ENCODE measurements around the gene DPEP3. TPM values are rescaled to one million over a fixed set of nuclear protein-coding genes. Genes with fewer than 3 reads are reported as not detected.

Gene DPEP3
- polyA plus RNA-seq, 3 donors = 0.06 to 0.11 TPM; not detected in 1

DNA sequence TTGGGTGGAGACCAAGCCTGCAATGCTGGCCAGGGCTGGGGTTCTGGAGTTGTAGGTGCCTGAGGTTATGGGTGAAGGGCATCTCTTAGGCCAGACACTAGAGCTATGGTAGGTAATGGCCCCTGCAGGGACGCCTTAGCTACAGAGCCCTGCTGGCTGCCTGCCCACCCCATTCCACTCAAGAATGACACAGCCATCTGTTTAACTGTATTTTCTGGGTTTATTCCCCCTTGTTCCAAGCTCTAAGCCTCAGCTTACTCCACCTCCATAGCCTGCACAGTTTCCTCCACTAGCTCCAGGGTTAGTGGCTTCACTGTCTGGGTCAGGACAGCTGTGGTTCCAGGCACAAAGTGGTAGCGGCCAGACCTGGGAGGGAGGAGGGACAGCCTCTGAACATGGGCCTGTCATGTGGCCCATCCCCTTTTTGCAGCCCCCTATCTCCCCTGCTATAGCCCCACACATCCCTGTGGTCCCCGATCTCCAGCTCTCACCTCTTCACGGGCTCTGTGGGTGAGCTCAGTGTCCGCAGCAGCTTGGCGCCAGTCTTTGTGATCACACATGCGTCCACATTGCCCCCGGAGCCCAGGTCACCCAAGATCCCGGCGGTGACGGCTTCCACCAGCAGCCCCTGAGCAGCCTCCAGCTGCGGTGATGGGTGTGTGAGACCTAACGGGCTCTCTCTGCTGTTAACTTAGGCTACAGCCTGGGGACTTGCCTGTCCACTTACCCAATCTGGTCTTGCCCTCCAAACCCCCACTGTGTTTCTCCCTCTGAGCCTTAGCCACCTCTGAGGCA is 45.8 kb downstream of the DPEP3 start:
- no peak for DNase-seq (ENCODE audit: low read depth in 3 of 3, low spot score in 2 of 3)

DNA sequence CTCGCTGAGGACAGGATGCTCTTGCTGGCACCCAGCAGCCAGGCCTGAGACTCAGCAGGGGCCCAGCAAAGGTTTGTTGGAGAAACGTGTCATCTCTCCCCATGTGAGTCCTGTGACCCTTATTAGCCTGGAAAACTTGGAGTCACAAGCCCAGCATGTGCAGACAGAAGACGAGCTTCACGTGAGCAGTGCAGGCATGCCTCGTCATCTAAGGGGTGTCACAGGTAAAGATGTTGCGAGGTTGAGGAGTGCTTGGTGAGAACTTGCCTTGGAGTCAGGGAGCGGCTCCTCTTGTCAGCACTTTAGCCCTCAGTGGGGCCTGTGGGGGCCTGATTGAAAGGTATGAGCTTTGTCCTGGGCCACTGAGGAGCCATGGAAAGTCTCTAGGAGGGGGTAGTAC is 46.5 kb downstream of the DPEP3 start:
- DNase-seq (ENCODE audit: low read depth in 3 of 3, low spot score in 2 of 3) = no peak

DNA sequence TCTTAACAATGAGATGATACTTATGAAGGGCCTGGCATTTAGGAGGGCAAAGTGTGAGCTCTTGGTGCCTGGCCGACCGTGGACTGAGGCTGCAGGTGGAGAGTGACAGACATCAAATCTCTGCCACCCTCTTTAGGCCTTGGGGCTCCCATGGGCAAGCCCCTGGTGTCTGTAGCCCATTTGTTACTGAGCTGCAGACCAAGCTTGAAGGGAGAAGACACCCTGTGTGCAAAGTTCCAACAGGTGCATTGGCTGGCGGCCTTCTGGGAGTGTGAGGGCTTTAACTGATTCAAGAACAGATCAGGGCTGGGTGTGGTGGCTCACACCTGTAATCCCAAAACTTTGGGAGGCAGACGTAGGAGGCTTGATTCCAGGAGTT is 47.8 kb downstream of the DPEP3 start:
- no peak for DNase-seq (ENCODE audit: low read depth in 3 of 3, low spot score in 2 of 3)

GRCh38 chr16:67931712-67932461 is 48.4 kb downstream of the DPEP3 start, which contains the start of gene CTRL:
Gene CTRL, minus strand, starts transcription at chr16:67931862. Its CDS starts 10 bp downstream, at chr16:67931852.
- no peak for DNase-seq (ENCODE audit: low read depth in 3 of 3, low spot score in 2 of 3)

- no peak for DNase-seq (ENCODE audit: low read depth in 3 of 3, low spot score in 2 of 3)
Observed at GRCh38 chr16:67930678-67931211, 49.6 kb downstream of the DPEP3 start.

GRCh38 chr16:67930191-67930590 is 50.1 kb downstream of the DPEP3 start:
- no peak for DNase-seq (ENCODE audit: low read depth in 3 of 3, low spot score in 2 of 3)

DNA sequence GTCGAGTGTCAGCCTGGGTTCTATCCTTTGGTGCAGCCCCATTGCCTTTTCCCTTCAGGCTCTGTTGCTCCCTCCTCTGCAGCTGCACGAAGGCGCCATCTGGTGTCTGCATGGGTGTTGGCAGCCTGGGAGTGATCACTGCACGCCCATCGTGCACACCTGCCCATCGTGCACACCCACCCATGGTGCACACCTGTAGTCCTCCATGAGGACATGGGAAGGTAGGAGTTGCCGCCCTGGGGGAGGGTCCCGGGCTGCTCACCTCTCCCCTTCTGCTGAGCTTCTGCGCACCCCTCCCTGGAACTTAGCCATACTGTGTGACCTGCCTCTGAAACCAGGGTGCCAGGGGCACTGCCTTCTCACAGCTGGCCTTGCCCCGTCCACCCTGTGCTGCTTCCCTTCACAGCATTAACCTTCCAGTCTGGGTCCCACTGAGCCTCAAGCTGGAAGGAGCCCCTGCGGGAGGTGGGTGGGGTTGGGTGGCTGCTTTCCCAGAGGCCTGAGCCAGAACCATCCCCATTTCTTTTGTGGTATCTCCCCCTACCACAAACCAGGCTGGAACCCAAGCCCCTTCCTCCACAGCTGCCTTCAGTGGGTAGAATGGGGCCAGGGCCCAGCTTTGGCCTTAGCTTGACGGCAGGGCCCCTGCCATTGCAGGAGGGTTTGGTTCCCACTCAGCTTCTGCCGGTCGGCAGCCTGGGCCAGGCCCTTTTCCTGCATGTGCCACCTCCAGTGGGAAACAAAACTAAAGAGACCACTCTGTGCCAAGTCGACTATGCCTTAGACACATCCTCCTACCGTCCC is 51.5 kb downstream of the DPEP3 start:
- DNase-seq (ENCODE audit: low read depth in 3 of 3, low spot score in 2 of 3) = peak in 1 of 3 donors; percentile 30

DNA sequence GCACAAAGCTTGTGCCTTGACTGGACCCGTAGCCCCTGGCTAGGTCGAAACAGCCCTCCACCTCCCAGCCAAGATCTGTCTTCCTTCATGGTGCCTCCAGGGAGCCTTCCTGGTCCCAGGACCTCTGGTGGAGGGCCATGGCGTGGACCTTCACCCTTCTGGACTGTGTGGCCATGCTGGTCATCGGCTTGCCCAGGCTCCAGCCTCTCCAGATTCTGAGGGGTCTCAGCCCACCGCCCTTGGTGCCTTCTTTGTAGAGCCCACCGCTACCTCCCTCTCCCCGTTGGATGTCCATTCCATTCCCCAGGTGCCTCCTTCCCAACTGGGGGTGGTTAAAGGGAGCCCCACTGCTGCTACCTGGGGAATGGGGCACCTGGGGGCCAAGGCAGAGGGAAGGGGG is 52.2 kb downstream of the DPEP3 start:
- no peak for DNase-seq (ENCODE audit: low read depth in 3 of 3, low spot score in 2 of 3)

DNA sequence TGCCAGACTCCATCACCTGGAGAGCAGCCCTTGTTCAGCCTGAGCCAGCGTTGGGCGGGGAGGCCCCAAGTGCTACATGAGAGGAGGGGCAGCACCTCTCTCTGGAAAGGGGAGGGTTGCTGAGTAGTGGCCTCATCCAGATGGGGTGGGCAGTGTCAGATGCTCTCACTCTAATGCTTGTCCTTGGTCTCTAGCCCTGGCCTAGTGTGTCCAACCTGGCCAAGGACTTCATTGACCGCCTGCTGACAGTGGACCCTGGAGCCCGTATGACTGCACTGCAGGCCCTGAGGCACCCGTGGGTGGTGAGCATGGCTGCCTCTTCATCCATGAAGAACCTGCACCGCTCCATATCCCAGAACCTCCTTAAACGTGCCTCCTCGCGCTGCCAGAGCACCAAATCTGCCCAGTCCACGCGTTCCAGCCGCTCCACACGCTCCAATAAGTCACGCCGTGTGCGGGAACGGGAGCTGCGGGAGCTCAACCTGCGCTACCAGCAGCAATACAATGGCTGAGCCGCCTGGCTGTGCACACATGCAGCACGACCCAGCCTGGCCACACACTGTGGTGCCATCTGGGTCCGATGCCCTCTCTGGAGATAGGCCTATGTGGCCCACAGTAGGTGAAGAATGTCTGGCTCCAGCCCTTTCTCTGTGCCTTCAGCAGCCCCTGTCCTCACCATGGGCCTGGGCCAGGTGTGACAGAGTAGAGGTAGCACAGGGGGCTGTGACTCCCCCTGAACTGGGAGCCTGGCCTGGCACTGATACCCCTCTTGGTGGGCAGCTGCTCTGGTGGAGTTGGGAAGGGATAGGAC is 53.0 kb downstream of the DPEP3 start:
- DNase-seq (ENCODE audit: low read depth in 3 of 3, low spot score in 2 of 3) = no peak

DNA sequence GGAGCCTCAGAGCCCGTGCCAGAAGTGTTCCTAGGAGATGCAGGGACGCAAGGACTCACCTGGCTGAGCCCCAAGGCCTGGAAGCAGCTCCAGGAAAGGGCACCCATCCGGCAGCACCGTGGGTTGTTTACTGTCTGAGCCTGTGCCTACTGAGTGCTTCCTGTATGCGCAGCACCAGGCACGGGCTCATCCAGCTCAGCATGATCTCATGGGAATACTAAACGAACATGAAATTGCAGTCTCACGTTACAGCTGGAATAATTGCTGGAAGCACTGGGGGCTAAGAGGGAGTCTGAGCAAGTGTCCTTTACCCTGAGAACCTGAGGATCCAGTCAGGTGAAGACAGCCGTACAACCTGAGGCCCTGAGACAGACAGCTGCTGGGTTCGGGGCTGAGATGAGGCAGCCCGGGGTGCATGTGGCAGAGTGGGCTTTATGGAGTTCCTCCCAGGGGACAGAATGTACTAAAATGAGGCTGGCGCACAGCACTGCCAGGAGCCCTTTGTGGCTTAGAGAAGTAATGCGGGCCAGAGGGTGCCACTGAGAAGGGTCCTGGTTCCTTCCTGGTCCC is 54.0 kb downstream of the DPEP3 start:
- no peak for DNase-seq (ENCODE audit: low read depth in 3 of 3, low spot score in 2 of 3)

Other genes with a start within 250 kb of the DPEP3 start
- gene RANBP10, start 173.9 kb downstream of the DPEP3 start, polyA plus RNA-seq (ENCODE audit: insufficient read length in 3 of 3) = 10 to 100 TPM; 19.2 to 22.3 (median 19.2) TPM
- 1 to 10 TPM; 6.2 to 7.8 (median 7.6) TPM for gene TSNAXIP1, start 173.6 kb downstream of the DPEP3 start, polyA plus RNA-seq (ENCODE audit: insufficient read length in 3 of 3)
- gene THAP11, start 138.2 kb downstream of the DPEP3 start, polyA plus RNA-seq (ENCODE audit: insufficient read length in 3 of 3) = 10 to 100 TPM; 27.5 to 34.1 (median 32.5) TPM
- 100 to 1,000 TPM; 118 to 138 (median 134) TPM for gene NUTF2, start 133.6 kb downstream of the DPEP3 start, polyA plus RNA-seq (ENCODE audit: insufficient read length in 3 of 3)
- gene CENPT, start 132.8 kb downstream of the DPEP3 start, polyA plus RNA-seq (ENCODE audit: insufficient read length in 3 of 3) = 10 to 100 TPM; 37.3 to 44.4 (median 40.6) TPM
- 10 to 100 TPM; 82.0 to 85.6 (median 83.2) TPM for gene EDC4, start 107.4 kb downstream of the DPEP3 start, polyA plus RNA-seq (ENCODE audit: insufficient read length in 3 of 3)
- not detected for gene NRN1L, start 95.6 kb downstream of the DPEP3 start, polyA plus RNA-seq (ENCODE audit: insufficient read length in 3 of 3)
- 10 to 100 TPM; 31.6 to 38.0 (median 35.5) TPM for gene PSKH1, start 87.2 kb downstream of the DPEP3 start, polyA plus RNA-seq (ENCODE audit: insufficient read length in 3 of 3)
- gene CTRL, start 48.6 kb downstream of the DPEP3 start, polyA plus RNA-seq (ENCODE audit: insufficient read length in 3 of 3) = 1 to 10 TPM; 6.7 to 7.6 (median 7.0) TPM
- 10 to 100 TPM; 20.3 to 21.9 (median 21.8) TPM for gene PSMB10, start 43.6 kb downstream of the DPEP3 start, polyA plus RNA-seq (ENCODE audit: insufficient read length in 3 of 3)
- 10 to 100 TPM; 12.7 to 14.6 (median 13.4) TPM for gene LCAT, start 36.4 kb downstream of the DPEP3 start, polyA plus RNA-seq (ENCODE audit: insufficient read length in 3 of 3)
- 10 to 100 TPM; 30.6 to 33.8 (median 30.9) TPM for gene SLC12A4, start 11.9 kb downstream of the DPEP3 start, polyA plus RNA-seq (ENCODE audit: insufficient read length in 3 of 3)
- gene DPEP2, start 19.0 kb upstream of the DPEP3 start, polyA plus RNA-seq (ENCODE audit: insufficient read length in 3 of 3) = 1 to 10 TPM in 1 of 3 donors, under 1 TPM in 2; 0.57 to 1.0 (median 0.71) TPM
- gene DPEP2NB, start 35.4 kb upstream of the DPEP3 start, polyA plus RNA-seq (ENCODE audit: insufficient read length in 3 of 3) = not detected
- gene DDX28, start 42.7 kb upstream of the DPEP3 start, polyA plus RNA-seq (ENCODE audit: insufficient read length in 3 of 3) = 10 to 100 TPM; 10.2 to 11.6 (median 11.0) TPM
- gene DUS2, start 42.8 kb upstream of the DPEP3 start, polyA plus RNA-seq (ENCODE audit: insufficient read length in 3 of 3) = 10 to 100 TPM; 13.3 to 16.6 (median 14.1) TPM
- gene NFATC3, start 104.9 kb upstream of the DPEP3 start, polyA plus RNA-seq (ENCODE audit: insufficient read length in 3 of 3) = 10 to 100 TPM; 35.7 to 39.6 (median 36.1) TPM